SU-DHL-6 (cell line): ENCODE data around the gene CFL2.

Experiments used
- H2AFZ ChIP-seq: fragments of 200-600 bp; sonication (generic); 2 replicates; pipeline ENCODE4 v1.6.1; 2014; ENCODE audit warnings: low read depth, mild to moderate bottlenecking, moderate library complexity, mixed read lengths, antibody characterized with exemption, low read length; ENCODE audit not compliant: severe bottlenecking
- H3F3A ChIP-seq: fragments of 200-600 bp; shearing (Covaris generic); 2 replicates; pipeline ENCODE4 v1.6.0; 2016; ENCODE audit warnings: antibody characterized with exemption, mild to moderate bottlenecking; ENCODE audit not compliant: insufficient read depth
- H3K27ac ChIP-seq: fragments of 200-600 bp; sonication (generic); 2 replicates; pipeline ENCODE4 v1.5.1; 2016; ENCODE audit warnings: low read depth, mild to moderate bottlenecking, low read length, moderate library complexity, mixed read lengths
- H3K27me3 ChIP-seq: fragments of 200-600 bp; sonication (generic), shearing (Covaris generic); 2 replicates; pipeline ENCODE4 v1.6.0; 2014; ENCODE audit warnings: mild to moderate bottlenecking, low read length
- H3K36me3 ChIP-seq: fragments of 200-600 bp; sonication (generic); 2 replicates; pipeline ENCODE4 v1.6.1; 2014; ENCODE audit warnings: mild to moderate bottlenecking, low read length, mixed read lengths
- H3K4me2 ChIP-seq: fragments of 300-600, 200-600 bp; shearing (Covaris generic), sonication (generic); 2 replicates; pipeline ENCODE4 v1.6.0; 2014; ENCODE audit warnings: low read length, low read depth, mild to moderate bottlenecking; ENCODE audit not compliant: poor library complexity, severe bottlenecking
- H3K4me3 ChIP-seq: fragments of 200-600 bp; sonication (generic); 2 replicates; pipeline ENCODE4 v1.5.1; 2014; ENCODE audit warnings: antibody characterized with exemption, low read length, mild to moderate bottlenecking, mixed read lengths; ENCODE audit not compliant: insufficient read depth, poor library complexity, severe bottlenecking
- H3K79me2 ChIP-seq: fragments of 200-600 bp; sonication (generic); 2 replicates; pipeline ENCODE4 v1.6.1; 2014; ENCODE audit warnings: mild to moderate bottlenecking, low read length, moderate library complexity; ENCODE audit not compliant: insufficient read depth
- H3K9ac ChIP-seq: fragments of 200-600 bp; sonication (generic); 2 replicates; pipeline ENCODE4 v1.7.0; 2014; ENCODE audit warnings: mild to moderate bottlenecking, low read length
- H3K9me2 ChIP-seq: fragments of 200-600 bp; sonication (generic); replicated peaks from 2 replicates; pipeline ENCODE4 v1.6.1; 2014; ENCODE audit warnings: low read length; ENCODE audit not compliant: insufficient read depth
- H3K9me3 ChIP-seq: fragments of 200-600 bp; sonication (generic); 2 replicates; pipeline ENCODE4 v1.6.1; 2014; ENCODE audit warnings: low read length, mixed read lengths; ENCODE audit not compliant: insufficient read depth
- H4K20me1 ChIP-seq: fragments of 200-600 bp; sonication (generic); 2 replicates; pipeline ENCODE4 v1.6.1; 2014; ENCODE audit warnings: low read depth, mild to moderate bottlenecking, antibody characterized with exemption, low read length, moderate library complexity, mixed read lengths
- CTCF ChIP-seq: fragments of 200-600 bp; sonication (generic); IDR thresholded peaks from one replicate; pipeline ENCODE4 v1.5.1; 2017; ENCODE audit warnings: antibody characterized with exemption, mild to moderate bottlenecking, low read length, moderate library complexity; ENCODE audit not compliant: insufficient read depth, poor library complexity, severe bottlenecking
- EZH2phosphoT487 ChIP-seq: fragments of 200-600 bp; sonication (generic), shearing (Covaris generic); conservative IDR thresholded peaks from 2 replicates; pipeline ENCODE4 v1.6.1; 2018; ENCODE audit warnings: mild to moderate bottlenecking, antibody characterized with exemption, low read length, moderate library complexity, mixed read lengths

The CFL2 gene

GRCh38 chr14:34676516-34677211 is 37.7 kb downstream of the CFL2 start:
- H3K4me3 ChIP-seq: no peak overlapping the region
- no peak overlapping the region for H3K4me2 ChIP-seq
- no peaks in the 10 kb centered on the region for H3K9me2 ChIP-seq
- H3K79me2 ChIP-seq: no peaks in the 10 kb centered on the region
- H3F3A ChIP-seq: no peaks in the 10 kb centered on the region
- TF ChIP-seq EZH2phosphoT487: no peak
- no peak for TF ChIP-seq CTCF
- no peaks in the 10 kb centered on the region for H3K9me3 ChIP-seq
- no peak overlapping the region for H3K9ac ChIP-seq
- H3K36me3 ChIP-seq: no peaks in the 10 kb centered on the region
- no peaks in the 10 kb centered on the region for H3K27me3 ChIP-seq
- H2AFZ ChIP-seq: no peak overlapping the region
- no peaks in the 10 kb centered on the region for H4K20me1 ChIP-seq
- H3K27ac ChIP-seq: no peak overlapping the region

- no peaks in the 10 kb centered on the region for H3K9me3 ChIP-seq
- H3K4me3 ChIP-seq: no peak overlapping the region
- H3F3A ChIP-seq: no peaks in the 10 kb centered on the region
- H3K9ac ChIP-seq: no peak overlapping the region
- no peaks in the 10 kb centered on the region for H3K79me2 ChIP-seq
- H3K27me3 ChIP-seq: no peaks in the 10 kb centered on the region
- H3K36me3 ChIP-seq: no peaks in the 10 kb centered on the region
- H4K20me1 ChIP-seq: no peaks in the 10 kb centered on the region
- no peaks in the 10 kb centered on the region for H3K9me2 ChIP-seq
- TF ChIP-seq CTCF: no peak
- no peak for TF ChIP-seq EZH2phosphoT487
- H3K4me2 ChIP-seq: no peak overlapping the region
- H2AFZ ChIP-seq: no peak overlapping the region
- H3K27ac ChIP-seq: no peak overlapping the region
Measured at GRCh38 chr14:34673702-34674101, 40.7 kb downstream of the CFL2 start.

GRCh38 chr14:34671716-34672115 is 42.7 kb downstream of the CFL2 start:
- no peaks in the 10 kb centered on the region for H3K9me2 ChIP-seq
- H3K79me2 ChIP-seq: no peaks in the 10 kb centered on the region
- H3K27me3 ChIP-seq: no peaks in the 10 kb centered on the region
- H3K4me3 ChIP-seq: no peak overlapping the region
- H3K4me2 ChIP-seq: no peak overlapping the region
- no peak for TF ChIP-seq EZH2phosphoT487
- TF ChIP-seq CTCF: no peak
- no peaks in the 10 kb centered on the region for H3K36me3 ChIP-seq
- H3K27ac ChIP-seq: no peak overlapping the region
- H2AFZ ChIP-seq: no peak overlapping the region
- no peaks in the 10 kb centered on the region for H4K20me1 ChIP-seq
- H3K9ac ChIP-seq: no peak overlapping the region
- H3K9me3 ChIP-seq: no peaks in the 10 kb centered on the region
- H3F3A ChIP-seq: no peaks in the 10 kb centered on the region
